Measurements from ENCODE around the gene IYD. TPM values are rescaled to one million over a fixed set of nuclear protein-coding genes. Genes with fewer than 3 reads are reported as not detected.

The IYD gene
- total and polyA plus RNA-seq, 10 of the 15 experiments (the other 5 are each of a cell fraction or from before 2014, with no cell fraction given), result 0.07 TPM; not detected in 9

DNA sequence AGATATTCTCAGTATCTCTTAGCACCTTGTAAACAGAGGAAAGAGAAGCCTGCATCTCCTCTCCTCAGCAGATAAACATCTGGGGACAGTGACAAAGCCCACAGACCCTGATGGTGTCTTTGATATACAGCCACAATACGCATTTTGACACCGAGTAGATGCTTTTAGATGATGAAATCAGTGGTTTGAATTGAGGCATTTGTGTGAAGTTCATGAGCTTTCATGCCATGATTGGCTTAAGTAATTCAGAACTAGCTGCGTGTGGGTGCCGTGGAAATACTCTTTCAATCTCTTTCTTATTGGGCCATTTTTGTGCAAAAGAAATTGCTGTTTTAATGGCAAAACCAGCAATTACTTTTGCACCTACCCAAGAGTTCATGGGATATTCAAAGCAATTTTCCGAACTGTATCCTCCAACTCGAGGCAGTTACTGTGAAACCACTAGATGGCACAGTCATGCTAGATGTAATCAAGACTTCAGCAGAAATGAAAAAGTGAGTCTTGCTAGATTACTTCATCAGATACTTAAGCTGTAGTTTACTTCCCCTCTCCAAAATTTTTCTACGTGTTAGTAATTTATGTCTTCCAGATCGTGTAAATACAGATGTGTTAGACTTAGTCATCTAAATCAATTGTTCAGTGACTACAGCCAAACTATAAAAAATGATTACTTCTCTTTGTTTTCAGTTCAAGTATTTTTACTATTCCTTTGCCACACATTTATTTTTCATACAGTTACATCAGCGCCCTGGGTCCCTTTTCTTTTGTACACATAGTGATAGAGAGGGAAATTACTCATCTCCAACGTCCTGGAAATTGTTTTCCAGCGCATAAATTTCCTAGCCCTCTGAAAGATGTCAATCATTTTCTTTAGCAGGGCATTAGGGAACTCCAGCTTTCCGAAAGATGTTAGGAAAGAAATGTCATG, 49.4 kb downstream of the IYD start (continued):
- TF ChIP-seq, protein P1, sequence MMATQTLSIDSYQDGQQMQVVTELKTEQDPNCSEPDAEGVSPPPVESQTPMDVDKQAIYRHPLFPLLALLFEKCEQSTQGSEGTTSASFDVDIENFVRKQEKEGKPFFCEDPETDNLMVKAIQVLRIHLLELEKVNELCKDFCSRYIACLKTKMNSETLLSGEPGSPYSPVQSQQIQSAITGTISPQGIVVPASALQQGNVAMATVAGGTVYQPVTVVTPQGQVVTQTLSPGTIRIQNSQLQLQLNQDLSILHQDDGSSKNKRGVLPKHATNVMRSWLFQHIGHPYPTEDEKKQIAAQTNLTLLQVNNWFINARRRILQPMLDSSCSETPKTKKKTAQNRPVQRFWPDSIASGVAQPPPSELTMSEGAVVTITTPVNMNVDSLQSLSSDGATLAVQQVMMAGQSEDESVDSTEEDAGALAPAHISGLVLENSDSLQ (IDR thresholded peaks at IDR 0.05), result 0 out of 2 replicates have a peak, but pooled peaks have one; percentile 42
- TF ChIP-seq ZNF24 (IDR thresholded peaks at IDR 0.05), result 0 out of 2 replicates have a peak, but pooled peaks have one; percentile 41
- peak; percentile 90 for TF ChIP-seq RAD21 (IDR thresholded peaks at IDR 0.05; ENCODE audit: insufficient read depth, low read depth, low read length)
- TF ChIP-seq, protein P2, sequence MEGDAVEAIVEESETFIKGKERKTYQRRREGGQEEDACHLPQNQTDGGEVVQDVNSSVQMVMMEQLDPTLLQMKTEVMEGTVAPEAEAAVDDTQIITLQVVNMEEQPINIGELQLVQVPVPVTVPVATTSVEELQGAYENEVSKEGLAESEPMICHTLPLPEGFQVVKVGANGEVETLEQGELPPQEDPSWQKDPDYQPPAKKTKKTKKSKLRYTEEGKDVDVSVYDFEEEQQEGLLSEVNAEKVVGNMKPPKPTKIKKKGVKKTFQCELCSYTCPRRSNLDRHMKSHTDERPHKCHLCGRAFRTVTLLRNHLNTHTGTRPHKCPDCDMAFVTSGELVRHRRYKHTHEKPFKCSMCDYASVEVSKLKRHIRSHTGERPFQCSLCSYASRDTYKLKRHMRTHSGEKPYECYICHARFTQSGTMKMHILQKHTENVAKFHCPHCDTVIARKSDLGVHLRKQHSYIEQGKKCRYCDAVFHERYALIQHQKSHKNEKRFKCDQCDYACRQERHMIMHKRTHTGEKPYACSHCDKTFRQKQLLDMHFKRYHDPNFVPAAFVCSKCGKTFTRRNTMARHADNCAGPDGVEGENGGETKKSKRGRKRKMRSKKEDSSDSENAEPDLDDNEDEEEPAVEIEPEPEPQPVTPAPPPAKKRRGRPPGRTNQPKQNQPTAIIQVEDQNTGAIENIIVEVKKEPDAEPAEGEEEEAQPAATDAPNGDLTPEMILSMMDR (IDR thresholded peaks at IDR 0.05 in 2 of 3, conservative IDR thresholded peaks at IDR 0.05 in 1 of 3; ENCODE audit: control insufficient read depth in 2 of 3, extremely low read depth in 1 of 3, insufficient read depth in 1 of 3, low read depth in 3 of 3, low read length in 3 of 3), result peak; percentile 77 to 88 (median 80)
- TF ChIP-seq PML (IDR thresholded peaks at IDR 0.05; ENCODE audit: low read length), result no peak
- no peak for TF ChIP-seq BCL11A (IDR thresholded peaks at IDR 0.05; ENCODE audit: low read depth, low read length)
- peak; percentile 25; the same call in 1 of the 2 replicates for TF ChIP-seq JUNB (IDR thresholded peaks at IDR 0.05)
- peak; percentile 99 for TF ChIP-seq IRF4 (IDR thresholded peaks at IDR 0.05; ENCODE audit: low read depth, low read length)
- no peak for TF ChIP-seq IKZF2 (IDR thresholded peaks at IDR 0.05)
- peak; percentile 19; the same call in 1 of the 2 replicates for TF ChIP-seq SPI1 (IDR thresholded peaks at IDR 0.05; ENCODE audit: borderline replicate concordance, insufficient read depth, low read depth, low read length)
